Karpas-422 (cell line): ENCODE results near the gene INPP1. TPM values are rescaled to one million over a fixed set of nuclear protein-coding genes. Genes with fewer than 3 reads are reported as not detected.
"Not testable (repeated sequence)": the region's sequence is repeated elsewhere in the genome, so short reads cannot be mapped to it uniquely, and the experiment has no call there.

Experiments used
- DNase-seq: peaks from one replicate; pipeline ENCODE4 v3.0.0-alpha.2; 2015
- H2AFZ ChIP-seq: fragments of 200-600 bp; sonication (generic); 2 replicates; pipeline ENCODE4 v1.6.1; 2014; ENCODE audit warnings: antibody characterized with exemption, low read length, mixed read lengths
- H3K27ac ChIP-seq: fragments of 200-600 bp; sonication (generic); 2 replicates; pipeline ENCODE4 v1.5.1; 2014; ENCODE audit warnings: mild to moderate bottlenecking, low read length, moderate library complexity
- H3K27me3 ChIP-seq: fragments of 200-600 bp; sonication (generic); 2 replicates; pipeline ENCODE4 v1.6.1; 2014; ENCODE audit warnings: low read length, mixed read lengths
- H3K36me3 ChIP-seq: fragments of 200-600 bp; sonication (generic); 2 replicates; pipeline ENCODE4 v1.6.1; 2014; ENCODE audit warnings: low read length, mixed read lengths; ENCODE audit not compliant: insufficient read depth
- H3K4me1 ChIP-seq: fragments of 200-600 bp; sonication (generic); 2 replicates; pipeline ENCODE4 v1.6.1; 2014; ENCODE audit warnings: mild to moderate bottlenecking, low read length, mixed read lengths
- H3K4me2 ChIP-seq: fragments of 200-600 bp; sonication (generic); 2 replicates; pipeline ENCODE4 v1.6.1; 2014; ENCODE audit warnings: low read length, low read depth, mild to moderate bottlenecking; ENCODE audit not compliant: poor library complexity, severe bottlenecking
- H3K4me3 ChIP-seq: fragments of 200-600 bp; sonication (generic); 2 replicates; pipeline ENCODE4 v1.5.1; 2014; ENCODE audit warnings: mild to moderate bottlenecking, antibody characterized with exemption, low read length, mixed read lengths
- H3K79me2 ChIP-seq: fragments of 200-600 bp; sonication (generic); 2 replicates; pipeline ENCODE4 v1.6.1; 2014; ENCODE audit warnings: mild to moderate bottlenecking, low read length, mixed read lengths
- H3K9ac ChIP-seq: fragments of 200-600 bp; sonication (generic); 2 replicates; pipeline ENCODE4 v1.6.0; 2014; ENCODE audit warnings: low read length
- H3K9me2 ChIP-seq: fragments of 200-600 bp; sonication (generic), shearing (Covaris generic); replicated peaks from 2 replicates; pipeline ENCODE4 v1.6.0; 2014; ENCODE audit warnings: mild to moderate bottlenecking, low read length, moderate library complexity; ENCODE audit not compliant: insufficient read depth
- H3K9me3 ChIP-seq: fragments of 300-700, 200-600 bp; sonication (generic); 2 replicates; pipeline ENCODE4 v1.6.1; 2014; ENCODE audit warnings: low read length, mixed read lengths
- H4K20me1 ChIP-seq: fragments of 200-600 bp; sonication (generic); 2 replicates; pipeline ENCODE4 v1.6.1; 2014; ENCODE audit warnings: mild to moderate bottlenecking, antibody characterized with exemption, low read length, low read depth; ENCODE audit not compliant: insufficient read depth
- total RNA-seq: library from RNA; depleted of rRNA; stranded (reverse); fragments of >200 nt; shearing (Covaris generic); gene quantifications from 2 replicates; pipeline ENCODE4 v1.2.3, GENCODE V29; 2014; ENCODE audit warnings: low replicate concordance

The INPP1 gene
- total RNA-seq, 1 experiment from 2014 or later, result 0.89 TPM

DNA sequence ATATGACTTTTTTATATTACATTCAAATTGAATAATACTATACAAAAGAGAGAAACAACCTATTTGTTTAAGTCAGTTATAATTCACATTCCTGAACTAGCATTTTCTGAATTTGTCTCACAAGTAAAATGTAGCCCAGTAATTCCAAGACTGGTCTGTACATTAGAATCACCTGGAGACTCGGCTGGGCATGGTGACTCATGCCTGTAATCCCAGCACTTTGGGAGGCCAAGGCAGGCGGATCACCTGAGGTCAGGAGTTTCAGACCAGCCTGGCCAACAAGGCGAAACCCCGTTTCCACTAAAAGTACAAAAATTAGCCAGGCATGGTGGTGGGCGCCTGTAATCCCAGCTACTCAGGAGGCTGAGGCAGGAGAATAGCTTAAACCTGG is 30.8 kb upstream of the INPP1 start:
- not testable (repeated sequence) for H3K9ac ChIP-seq, H2AFZ ChIP-seq, H3K4me2 ChIP-seq, H3K9me3 ChIP-seq, H3K27ac ChIP-seq, H4K20me1 ChIP-seq, H3K9me2 ChIP-seq, H3K4me3 ChIP-seq, H3K27me3 ChIP-seq, DNase-seq
- peaks cover 92% of the 10 kb centered on the region for H3K79me2 ChIP-seq
- peaks cover 25% of the 10 kb centered on the region for H3K4me1 ChIP-seq
- peaks cover 21% of the 10 kb centered on the region; the same call in 1 of the 2 replicates for H3K36me3 ChIP-seq

DNA sequence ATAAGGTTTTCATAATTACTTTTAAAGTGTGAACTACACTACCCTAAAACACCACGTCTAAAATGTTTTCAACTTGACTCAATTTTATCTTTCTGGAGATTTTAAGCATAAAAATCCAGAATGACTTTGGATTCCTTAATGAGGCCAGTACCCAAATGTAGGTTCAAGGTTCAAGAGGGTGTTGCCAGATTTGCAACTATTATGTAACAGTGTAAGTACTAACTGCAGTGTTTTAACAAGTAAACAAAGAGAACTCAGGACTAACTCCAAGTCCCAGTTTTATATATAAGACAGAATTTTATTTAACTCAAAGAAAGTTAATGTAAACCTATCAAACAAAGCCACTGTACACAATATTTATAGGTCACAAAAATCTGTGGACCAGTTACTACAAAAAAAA is 29.5 kb upstream of the INPP1 start:
- Histone ChIP-seq H3K4me3 (no peak overlapping the region), H3K79me2 (peaks cover 92% of the 10 kb centered on the region), H4K20me1 (no peaks in the 10 kb centered on the region), H3K4me2 (no peak overlapping the region), H3K36me3 (peaks cover 12% of the 10 kb centered on the region; the same call in 1 of the 2 replicates), H3K27ac (no peak overlapping the region), H3K9me3 (no peaks in the 10 kb centered on the region), H3K9me2 (no peaks in the 10 kb centered on the region), H3K9ac (no peak overlapping the region), H3K4me1 (peaks cover 35% of the 10 kb centered on the region), H3K27me3 (no peaks in the 10 kb centered on the region), H2AFZ (no peak overlapping the region)
- DNase-seq, result no peak

DNA sequence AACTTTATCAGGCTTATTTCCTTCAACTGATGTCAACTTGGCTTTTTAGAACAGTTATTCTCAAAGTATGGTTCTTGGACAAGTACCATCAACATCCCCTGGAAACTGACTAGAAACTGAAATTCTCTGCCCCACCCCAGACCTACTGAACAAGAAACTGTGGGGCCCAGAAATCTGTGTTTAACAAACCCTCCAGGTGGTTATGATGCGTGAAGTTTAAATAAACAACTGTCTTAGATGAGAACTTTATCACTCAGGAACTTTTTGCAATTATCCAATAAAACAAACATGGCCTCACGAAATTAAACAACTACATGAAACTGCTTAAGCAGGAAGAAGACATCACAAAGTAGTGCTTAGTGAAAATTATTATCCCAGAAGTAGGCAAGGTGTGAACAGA is 28.1 kb upstream of the INPP1 start:
- Histone ChIP-seq H3K9me3 (no peaks in the 10 kb centered on the region), H3K4me1 (peaks cover 39% of the 10 kb centered on the region), H2AFZ (no peak overlapping the region), H3K4me2 (peak overlapping the region; percentile 20), H4K20me1 (no peaks in the 10 kb centered on the region), H3K9me2 (no peaks in the 10 kb centered on the region), H3K27me3 (no peaks in the 10 kb centered on the region), H3K27ac (no peak overlapping the region), H3K4me3 (no peak overlapping the region), H3K79me2 (peaks cover 90% of the 10 kb centered on the region), H3K9ac (no peak overlapping the region), H3K36me3 (peaks cover 6% of the 10 kb centered on the region; the same call in 1 of the 2 replicates)
- no peak for DNase-seq

DNA sequence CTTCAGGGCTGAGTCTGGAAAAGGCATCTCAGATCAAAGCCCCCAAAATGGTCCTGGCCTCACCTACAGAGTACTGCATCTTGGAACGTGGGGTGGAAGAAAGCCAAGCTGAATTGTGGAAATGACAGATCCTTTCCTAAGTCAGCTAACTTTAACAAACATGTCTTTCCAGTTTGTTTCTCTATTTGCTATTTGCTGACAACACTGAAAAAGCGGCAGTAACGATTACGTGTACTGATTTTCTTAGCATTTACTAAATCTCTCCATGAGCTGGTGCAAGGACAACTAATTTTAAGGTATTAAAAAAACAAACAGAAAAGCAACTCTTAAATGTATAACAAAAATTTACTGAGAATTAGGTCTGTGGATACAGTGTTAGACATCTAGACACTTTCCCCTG is 24.9 kb upstream of the INPP1 start:
- H2AFZ ChIP-seq, result no peak overlapping the region
- H3K79me2 ChIP-seq, result peaks cover 58% of the 10 kb centered on the region
- no peaks in the 10 kb centered on the region for H3K27me3 ChIP-seq
- no peaks in the 10 kb centered on the region for H4K20me1 ChIP-seq
- H3K4me1 ChIP-seq, result peaks cover 47% of the 10 kb centered on the region
- peak overlapping the region; percentile 71 for H3K9ac ChIP-seq
- peak overlapping the region; percentile 77 for H3K4me3 ChIP-seq
- H3K27ac ChIP-seq, result peak overlapping the region; percentile 56; the same call in 1 of the 2 replicates
- no peaks in the 10 kb centered on the region for H3K9me3 ChIP-seq
- peak overlapping the region; percentile 89 for H3K4me2 ChIP-seq
- no peaks in the 10 kb centered on the region for H3K9me2 ChIP-seq
- DNase-seq, result no peak
- H3K36me3 ChIP-seq, result no peaks in the 10 kb centered on the region

DNA sequence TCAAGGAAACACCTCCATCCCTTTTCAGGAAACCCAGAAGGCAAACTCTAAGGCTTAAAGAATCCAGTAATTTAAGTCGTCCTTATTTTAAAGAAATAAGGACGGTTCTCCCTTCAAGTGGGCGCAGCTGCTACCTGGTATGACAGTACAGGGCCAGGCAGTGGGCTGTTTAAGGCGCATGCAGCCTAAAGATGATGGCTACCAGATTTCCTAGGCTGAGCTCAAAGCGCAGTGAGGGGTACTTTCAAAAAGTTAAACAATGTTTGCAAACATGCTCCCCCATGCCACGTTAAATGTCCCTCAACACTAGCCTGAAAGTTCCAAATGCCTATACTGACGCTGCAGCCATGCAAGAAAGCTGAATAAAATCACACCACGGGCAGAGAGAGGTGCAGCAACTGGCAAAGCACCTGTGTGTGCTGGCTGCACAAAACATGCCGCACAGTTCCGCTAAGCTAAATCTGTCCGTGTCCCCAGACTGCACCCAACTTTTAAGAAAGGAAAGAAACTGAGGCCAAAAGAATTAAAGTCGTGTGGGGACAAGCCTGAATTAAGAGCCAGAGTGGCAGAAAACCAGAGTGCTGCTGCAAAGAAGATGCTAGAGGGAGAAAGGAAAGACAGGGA is 24.3 kb upstream of the INPP1 start:
- H3K27ac ChIP-seq, result peak overlapping the region; percentile 56
- peak overlapping the region; percentile 22 for H2AFZ ChIP-seq
- peak overlapping the region; percentile 89 for H3K4me2 ChIP-seq
- no peaks in the 10 kb centered on the region for H3K36me3 ChIP-seq
- peak overlapping the region; percentile 77 for H3K4me3 ChIP-seq
- peak overlapping the region; percentile 71 for H3K9ac ChIP-seq
- DNase-seq, result peak; percentile 77
- H3K9me3 ChIP-seq, result no peaks in the 10 kb centered on the region
- no peaks in the 10 kb centered on the region for H3K27me3 ChIP-seq
- H4K20me1 ChIP-seq, result no peaks in the 10 kb centered on the region
- H3K4me1 ChIP-seq, result peaks cover 47% of the 10 kb centered on the region
- H3K9me2 ChIP-seq, result no peaks in the 10 kb centered on the region
- H3K79me2 ChIP-seq, result peaks cover 53% of the 10 kb centered on the region

DNA sequence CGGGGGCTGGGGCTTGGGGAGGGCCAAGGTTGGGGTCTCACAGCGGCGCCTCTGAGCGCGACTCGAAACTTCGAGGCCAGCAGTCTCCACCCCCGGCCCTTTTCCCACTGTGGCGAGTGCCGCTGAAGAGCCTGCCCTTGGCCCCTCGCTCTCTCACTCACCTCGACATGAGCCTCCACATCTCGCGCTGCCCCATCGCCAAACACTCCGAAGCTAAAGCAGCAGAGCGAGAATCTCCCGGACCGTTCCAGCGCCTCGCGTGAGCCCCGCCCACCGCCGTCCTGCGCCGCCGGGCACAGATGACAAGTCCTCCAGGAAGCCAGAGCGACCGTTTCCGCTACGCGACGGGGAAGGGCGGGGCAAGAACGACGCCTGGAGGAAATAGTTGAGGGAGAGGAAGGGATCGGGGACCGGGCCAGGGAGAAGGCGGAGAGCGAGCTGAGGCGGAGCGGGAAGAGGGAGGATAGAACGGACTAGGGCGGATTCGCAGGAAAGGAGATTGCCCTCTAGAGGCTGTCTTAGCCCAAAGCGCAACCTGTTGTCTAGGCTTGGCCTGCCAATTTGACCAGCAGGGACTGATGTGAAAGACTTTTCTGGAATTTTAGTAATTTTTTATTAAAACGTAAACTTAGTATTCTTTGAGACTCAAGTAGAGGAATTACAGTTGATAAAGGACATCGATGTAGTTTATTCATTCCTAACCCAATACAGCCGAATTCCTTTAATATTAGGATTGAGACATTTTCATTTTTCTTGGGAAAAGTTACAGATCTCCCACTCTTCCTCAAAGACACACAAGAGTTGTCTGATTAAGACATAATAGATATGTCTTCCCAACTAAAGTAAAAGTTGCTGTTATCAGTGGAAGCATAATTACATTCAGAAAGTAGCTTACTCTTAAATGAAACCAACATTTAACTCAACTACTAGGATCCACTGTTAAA is 23.6 kb upstream of the INPP1 start, which contains the start of gene HIBCH:
Gene HIBCH, minus strand, starts transcription at position 272 of the 944 bp plus-strand sequence. Its CDS starts 76 bp downstream, at position 196.
- Histone ChIP-seq H3K27me3 (no peaks in the 10 kb centered on the region), H3K27ac (peak within 1 kb of the TSS; percentile 56), H3K4me1 (peaks cover 47% of the 10 kb centered on the region), H3K9ac (peak within 1 kb of the TSS; percentile 71), H3K9me2 (no peaks in the 10 kb centered on the region), H3K36me3 (no peaks in the 10 kb centered on the region), H2AFZ (peak within 1 kb of the TSS; percentile 68), H3K4me2 (peak within 1 kb of the TSS; percentile 89), H3K79me2 (peaks cover 47% of the 10 kb centered on the region), H3K4me3 (peak within 1 kb of the TSS; percentile 77), H3K9me3 (no peaks in the 10 kb centered on the region), H4K20me1 (no peaks in the 10 kb centered on the region)
- peak; percentile 98 for DNase-seq

DNA sequence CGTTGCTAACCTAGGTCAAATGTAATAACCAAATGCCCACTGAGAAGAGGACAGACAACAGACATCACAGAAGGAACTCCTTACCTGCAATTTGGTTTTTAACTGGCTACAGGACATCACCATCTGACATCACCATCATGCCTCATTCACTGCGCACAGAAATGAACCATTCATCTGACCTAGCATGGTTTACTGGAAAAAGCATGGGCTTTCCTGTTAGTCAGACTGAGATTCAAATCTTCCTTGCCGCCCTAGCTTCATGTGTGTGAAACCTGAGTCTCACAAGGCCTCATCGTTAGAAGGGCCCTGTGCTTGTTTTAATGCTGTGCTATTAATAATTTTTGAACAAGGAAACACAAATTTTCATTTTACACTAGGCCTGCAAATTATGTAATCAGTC is 22.7 kb upstream of the INPP1 start:
- peaks cover 38% of the 10 kb centered on the region for H3K79me2 ChIP-seq
- H3K4me3 ChIP-seq, result peak overlapping the region; percentile 77
- H3K9me2 ChIP-seq, result no peaks in the 10 kb centered on the region
- peaks cover 39% of the 10 kb centered on the region for H3K4me1 ChIP-seq
- no peaks in the 10 kb centered on the region for H3K27me3 ChIP-seq
- H3K9me3 ChIP-seq, result no peaks in the 10 kb centered on the region
- H4K20me1 ChIP-seq, result no peaks in the 10 kb centered on the region
- H3K4me2 ChIP-seq, result peak overlapping the region; percentile 89
- peak overlapping the region; percentile 68 for H2AFZ ChIP-seq
- peak overlapping the region; percentile 71 for H3K9ac ChIP-seq
- H3K27ac ChIP-seq, result no peak overlapping the region
- DNase-seq, result no peak
- H3K36me3 ChIP-seq, result no peaks in the 10 kb centered on the region

DNA sequence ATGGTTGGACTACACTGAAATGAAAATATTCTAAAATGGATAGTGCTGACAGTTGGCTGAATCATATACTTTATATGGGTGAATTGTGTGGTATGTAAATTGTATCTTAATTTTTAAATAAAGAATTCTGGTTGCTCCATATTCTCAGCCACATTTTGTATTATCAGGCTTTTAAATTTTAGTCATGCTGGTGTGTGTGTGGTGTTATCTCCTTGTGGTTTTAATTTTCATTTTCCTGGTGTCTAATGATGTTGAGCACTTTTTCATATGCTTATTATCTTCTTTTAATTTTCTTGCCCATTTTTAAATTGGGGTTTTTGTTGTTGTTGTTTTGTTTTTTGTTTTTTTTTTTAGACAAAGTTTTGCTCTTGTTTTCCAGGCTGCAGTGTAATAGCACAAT is 20.0 kb upstream of the INPP1 start:
- H3K36me3 ChIP-seq, result no peaks in the 10 kb centered on the region
- H3K9me2 ChIP-seq, result no peaks in the 10 kb centered on the region
- no peak overlapping the region for H3K4me2 ChIP-seq
- H3K27me3 ChIP-seq, result no peaks in the 10 kb centered on the region
- no peak overlapping the region for H3K9ac ChIP-seq
- H3K4me1 ChIP-seq, result peaks cover 14% of the 10 kb centered on the region
- no peak for DNase-seq
- H3K4me3 ChIP-seq, result no peak overlapping the region
- H3K9me3 ChIP-seq, result no peaks in the 10 kb centered on the region
- H4K20me1 ChIP-seq, result no peaks in the 10 kb centered on the region
- no peak overlapping the region for H3K27ac ChIP-seq
- no peak overlapping the region for H2AFZ ChIP-seq
- peaks cover 11% of the 10 kb centered on the region for H3K79me2 ChIP-seq
